Hepatocyte (in vitro differentiated cells): ENCODE measurements around the gene DSE. TPM values are rescaled to one million over a fixed set of nuclear protein-coding genes. Genes with fewer than 3 reads are reported as not detected.
"Not testable (repeated sequence)": the region's sequence is repeated elsewhere in the genome, so short reads cannot be mapped to it uniquely, and the experiment has no call there.

ENCODE experiments used
- DNase-seq: peaks from one replicate; pipeline ENCODE4 v3.0.0-alpha.2; 2016; ENCODE audit warnings: low spot score
- H2AFZ ChIP-seq: fragments of 200-600 bp; sonication (generic); 2 replicates; pipeline ENCODE4 v1.6.0; 2016; ENCODE audit warnings: antibody characterized with exemption, mild to moderate bottlenecking
- H3K27ac ChIP-seq: fragments of 200-600 bp; sonication (generic); 2 replicates; pipeline ENCODE4 v1.5.1; 2016; ENCODE audit warnings: mild to moderate bottlenecking
- H3K27me3 ChIP-seq: fragments of 200-600 bp; sonication (generic); 2 replicates; pipeline ENCODE4 v1.6.1; 2016
- H3K36me3 ChIP-seq: fragments of 200-600 bp; sonication (generic); replicated peaks from 2 replicates; pipeline ENCODE4 v1.5.1; 2016; ENCODE audit warnings: low read depth; ENCODE audit not compliant: insufficient read depth
- H3K4me1 ChIP-seq: fragments of 200-600 bp; sonication (generic); 2 replicates; pipeline ENCODE4 v1.5.1; 2016; ENCODE audit warnings: mild to moderate bottlenecking, moderate library complexity; ENCODE audit not compliant: insufficient read depth
- H3K4me2 ChIP-seq: fragments of 200-600 bp; sonication (generic); 2 replicates; pipeline ENCODE4 v1.6.0; 2016
- H3K4me3 ChIP-seq: fragments of 200-600 bp; sonication (generic); 2 replicates; pipeline ENCODE4 v1.5.1; 2016; ENCODE audit warnings: mild to moderate bottlenecking
- H3K79me2 ChIP-seq: fragments of 200-600 bp; sonication (generic); 2 replicates; pipeline ENCODE4 v1.6.0; 2017; ENCODE audit warnings: mild to moderate bottlenecking
- H3K9me2 ChIP-seq: fragments of 200-600 bp; sonication (generic); replicated peaks from 2 replicates; pipeline ENCODE4 v1.6.0; 2017; ENCODE audit warnings: mild to moderate bottlenecking; ENCODE audit not compliant: insufficient read depth
- H3K9me3 ChIP-seq: fragments of 200-600 bp; sonication (generic); 2 replicates; pipeline ENCODE4 v1.5.1; 2016; ENCODE audit warnings: low read depth, mild to moderate bottlenecking
- H4K20me1 ChIP-seq: fragments of 200-600 bp; sonication (generic); 2 replicates; pipeline ENCODE4 v1.6.0; 2016; ENCODE audit warnings: mild to moderate bottlenecking; ENCODE audit not compliant: insufficient read depth, poor library complexity, severe bottlenecking
- EZH2 ChIP-seq: fragments of 200-600 bp; sonication (generic); IDR thresholded peaks from 2 replicates; pipeline ENCODE4 v1.6.1; 2016; ENCODE audit warnings: antibody characterized with exemption, mild to moderate bottlenecking, borderline replicate concordance
- EZH2phosphoT487 ChIP-seq: fragments of 200-600 bp; sonication (generic); IDR thresholded peaks from one replicate; pipeline ENCODE4 v1.6.1; 2018; ENCODE audit warnings: antibody characterized with exemption, mild to moderate bottlenecking, low read depth, moderate library complexity; ENCODE audit not compliant: unreplicated experiment, severe bottlenecking
- WGBS: methylation state at CpG from one replicate; pipeline ENCODE4 v1.1.6; 2016; ENCODE audit warnings: low lambda C conversion rate; ENCODE audit errors: missing lambda C conversion rate; 5-methylcytosine and 5-hydroxymethylcytosine counted together
- polyA plus RNA-seq: library from polyadenylated mRNA; unstranded; fragments of >200 nt; fragmentation: Nextera tagmentation; extraction: Ambion mirVana; gene quantifications from 2 replicates; pipeline ENCODE4 v1.2.1, GENCODE V29; 2016
- total RNA-seq: library from RNA; depleted of rRNA; stranded (reverse); fragments of >200 nt; gene quantifications from 2 replicates; pipeline ENCODE4 v1.2.3, GENCODE V29; 2014
- TF ChIP-seq, protein P1 (sequence below): fragments of 200-600 bp; sonication (generic); IDR thresholded peaks from 2 replicates; pipeline ENCODE4 v1.5.1; 2016; ENCODE audit warnings: antibody characterized with exemption, mild to moderate bottlenecking; ENCODE audit not compliant: poor library complexity

DSE gene
- 36.9 and 45.0 TPM in 2 replicates for total RNA-seq
- 19.9 and 22.4 TPM in 2 replicates for polyA plus RNA-seq

- Histone ChIP-seq H3K27me3 (no peaks in the 10 kb centered on the region), H3K79me2 (peaks cover 35% of the 10 kb centered on the region), H3K9me2 (no peaks in the 10 kb centered on the region), H3K4me2 (peak within 1 kb of the TSS; percentile 72), H3K36me3 (no peaks in the 10 kb centered on the region), H3K4me1 (peaks cover 10% of the 10 kb centered on the region), H3K4me3 (peak within 1 kb of the TSS; percentile 71), H2AFZ (peak within 1 kb of the TSS; percentile 90), H3K9me3 (no peaks in the 10 kb centered on the region), H3K27ac (peak within 1 kb of the TSS; percentile 99), H4K20me1 (peaks cover 15% of the 10 kb centered on the region)
- no CpG with 5 or more reads among the region's 43 CpGs for WGBS
- TF ChIP-seq, protein P1, sequence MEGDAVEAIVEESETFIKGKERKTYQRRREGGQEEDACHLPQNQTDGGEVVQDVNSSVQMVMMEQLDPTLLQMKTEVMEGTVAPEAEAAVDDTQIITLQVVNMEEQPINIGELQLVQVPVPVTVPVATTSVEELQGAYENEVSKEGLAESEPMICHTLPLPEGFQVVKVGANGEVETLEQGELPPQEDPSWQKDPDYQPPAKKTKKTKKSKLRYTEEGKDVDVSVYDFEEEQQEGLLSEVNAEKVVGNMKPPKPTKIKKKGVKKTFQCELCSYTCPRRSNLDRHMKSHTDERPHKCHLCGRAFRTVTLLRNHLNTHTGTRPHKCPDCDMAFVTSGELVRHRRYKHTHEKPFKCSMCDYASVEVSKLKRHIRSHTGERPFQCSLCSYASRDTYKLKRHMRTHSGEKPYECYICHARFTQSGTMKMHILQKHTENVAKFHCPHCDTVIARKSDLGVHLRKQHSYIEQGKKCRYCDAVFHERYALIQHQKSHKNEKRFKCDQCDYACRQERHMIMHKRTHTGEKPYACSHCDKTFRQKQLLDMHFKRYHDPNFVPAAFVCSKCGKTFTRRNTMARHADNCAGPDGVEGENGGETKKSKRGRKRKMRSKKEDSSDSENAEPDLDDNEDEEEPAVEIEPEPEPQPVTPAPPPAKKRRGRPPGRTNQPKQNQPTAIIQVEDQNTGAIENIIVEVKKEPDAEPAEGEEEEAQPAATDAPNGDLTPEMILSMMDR, result no peak
- no peak for TF ChIP-seq EZH2
- TF ChIP-seq EZH2phosphoT487, result no peak
- peak; percentile 91 for DNase-seq
These were observed at the start of gene DSE for GRCh38 chr6:116370760-116371119. TSS of gene DSE (plus strand) at chr6:116370947. CDS start at chr6:116399251, 28,304 bp downstream.

- not testable (repeated sequence) for H2AFZ ChIP-seq, H3K79me2 ChIP-seq, H3K4me3 ChIP-seq, H4K20me1 ChIP-seq, DNase-seq, H3K36me3 ChIP-seq, H3K9me2 ChIP-seq, H3K27me3 ChIP-seq, H3K4me2 ChIP-seq, H3K9me3 ChIP-seq, H3K27ac ChIP-seq, H3K4me1 ChIP-seq
- 75% methylated on average over 13 of the region's 13 CpGs for WGBS
These were observed 48.8 kb upstream of the DSE start for GRCh38 chr6:116321933-116322332.

- Histone ChIP-seq H3K9me3 (no peaks in the 10 kb centered on the region), H3K27me3 (no peaks in the 10 kb centered on the region), H3K36me3 (no peaks in the 10 kb centered on the region), H3K27ac (no peak overlapping the region), H3K4me2 (no peak overlapping the region), H4K20me1 (no peaks in the 10 kb centered on the region), H3K79me2 (no peaks in the 10 kb centered on the region), H2AFZ (no peak overlapping the region), H3K9me2 (no peaks in the 10 kb centered on the region), H3K4me1 (peaks cover 11% of the 10 kb centered on the region), H3K4me3 (no peak overlapping the region)
- WGBS, result 75% methylated on average over 1 of the region's 1 CpG
- no peak for DNase-seq
- TF ChIP-seq, protein P1, result no peak
- TF ChIP-seq EZH2phosphoT487 (no peak), EZH2 (no peak)
These were observed 46.9 kb upstream of the DSE start for GRCh38 chr6:116323863-116324262.

- H3K9me2 ChIP-seq, H3K4me3 ChIP-seq, H3K9me3 ChIP-seq, H3K4me2 ChIP-seq, H3K79me2 ChIP-seq, H2AFZ ChIP-seq, DNase-seq, H3K36me3 ChIP-seq, H4K20me1 ChIP-seq, H3K27ac ChIP-seq, H3K27me3 ChIP-seq: not testable (repeated sequence)
- WGBS, result 86% methylated on average over 11 of the region's 11 CpGs
- H3K4me1 ChIP-seq, result peaks cover 11% of the 10 kb centered on the region
These were observed 45.1 kb upstream of the DSE start for GRCh38 chr6:116325634-116326132.
